HG03103 (cell line): Measurements from ENCODE around the gene SH3PXD2A.

ENCODE experiments used
- ATAC-seq: cut with Tn5 transposase; IDR thresholded peaks from one replicate; pipeline ENCODE4 v1.9.1; 2021; ENCODE audit warnings: low read depth; ENCODE audit not compliant: unreplicated experiment

SH3PXD2A gene

DNA sequence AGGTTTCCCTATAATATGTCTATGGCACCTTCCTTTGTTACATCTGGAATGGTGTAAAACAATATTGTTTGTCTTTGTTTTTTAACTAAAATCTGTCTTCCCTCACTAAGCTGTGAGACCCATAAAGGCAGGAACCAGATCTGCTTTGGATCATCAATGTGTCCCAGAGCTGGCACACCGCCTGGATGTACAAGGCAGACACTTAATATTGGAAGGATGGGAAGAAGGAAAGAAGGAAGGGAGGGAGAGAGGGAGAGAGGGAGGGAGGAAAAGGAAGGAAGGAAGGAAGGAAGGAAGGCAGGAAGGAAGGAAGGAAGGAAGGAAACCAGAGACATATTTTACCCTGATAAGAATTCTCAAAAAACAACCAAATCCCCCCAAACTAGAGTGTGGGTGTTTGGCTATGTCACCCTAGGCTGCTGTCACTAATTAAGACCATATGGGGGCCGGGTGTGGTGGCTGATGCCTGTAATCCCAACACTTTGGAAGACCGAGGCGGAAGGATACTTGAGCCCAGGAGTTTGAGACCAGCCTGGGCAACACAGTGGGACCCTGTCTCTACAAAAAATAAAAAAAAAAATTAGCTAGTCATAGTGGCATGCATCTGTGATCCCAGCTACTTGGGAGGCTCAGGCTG lies 59.6 kb downstream of the SH3PXD2A start:
- ATAC-seq = no peak

DNA sequence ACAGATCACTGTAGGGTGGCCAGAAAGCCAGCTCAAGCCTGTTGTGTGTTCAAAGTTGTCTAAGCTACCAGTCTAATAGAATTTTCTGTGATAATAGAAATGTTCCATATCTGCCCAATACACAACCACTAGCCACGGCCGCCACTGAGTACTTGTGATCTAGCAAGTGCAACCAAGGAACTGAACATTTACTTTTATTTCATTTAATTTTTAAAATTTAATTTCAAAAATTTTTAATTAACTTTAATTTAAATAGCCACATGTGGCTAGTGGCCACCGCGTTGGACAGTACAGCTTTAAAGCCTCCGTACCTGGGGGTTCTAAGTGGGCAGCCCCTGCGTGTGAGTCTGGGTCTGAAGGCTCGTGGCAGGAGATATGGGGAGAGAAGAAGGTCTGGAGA lies 60.4 kb downstream of the SH3PXD2A start:
- no peak for ATAC-seq

DNA sequence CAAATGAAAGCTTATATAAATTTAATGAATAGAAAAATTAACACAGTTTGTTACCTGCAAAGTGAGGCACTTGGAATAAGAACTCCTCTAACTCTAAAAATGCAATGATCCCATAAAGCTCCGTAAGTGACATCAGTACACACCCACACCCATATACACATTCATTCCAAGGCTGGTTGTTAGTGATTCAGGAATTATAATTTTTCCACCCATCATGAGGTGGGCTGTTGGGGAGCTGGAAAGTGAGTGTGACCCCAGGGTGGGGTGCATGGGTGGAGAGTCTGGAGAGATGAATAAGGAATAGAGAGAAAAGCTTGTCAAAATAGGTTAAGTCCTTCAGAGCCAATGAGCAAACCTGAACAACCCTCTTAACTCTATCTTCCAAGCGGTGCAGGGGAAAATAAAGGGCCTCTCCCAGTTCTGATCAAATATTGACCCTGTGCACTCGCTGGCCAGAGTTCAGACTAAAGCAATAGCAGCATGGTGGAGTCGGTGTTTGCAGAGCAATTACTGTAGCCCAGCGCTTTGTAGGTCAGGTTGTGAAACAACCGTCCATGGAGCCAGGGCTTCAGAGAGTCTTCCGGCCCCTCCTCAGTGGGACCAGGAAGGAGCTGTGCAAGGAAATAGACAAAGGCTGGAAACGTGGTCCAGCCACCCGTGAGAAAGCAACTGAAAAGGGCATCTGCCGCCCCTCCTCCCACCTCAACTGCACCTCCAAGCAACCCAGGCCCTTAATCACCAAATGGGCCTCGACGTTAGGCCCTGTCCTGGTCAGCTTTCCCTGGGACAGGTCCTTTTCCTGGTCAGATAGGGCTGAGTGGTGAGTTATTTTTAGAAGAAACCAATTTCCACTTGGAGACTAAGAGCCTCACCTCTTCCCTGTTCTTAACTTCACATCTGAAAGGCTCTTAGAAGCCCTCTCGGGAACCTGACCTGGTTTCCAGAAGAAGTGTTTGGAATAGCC lies 61.2 kb downstream of the SH3PXD2A start:
- ATAC-seq = no peak

GRCh38 chr10:103793429-103793828 lies 61.9 kb downstream of the SH3PXD2A start:
- ATAC-seq = no peak

DNA sequence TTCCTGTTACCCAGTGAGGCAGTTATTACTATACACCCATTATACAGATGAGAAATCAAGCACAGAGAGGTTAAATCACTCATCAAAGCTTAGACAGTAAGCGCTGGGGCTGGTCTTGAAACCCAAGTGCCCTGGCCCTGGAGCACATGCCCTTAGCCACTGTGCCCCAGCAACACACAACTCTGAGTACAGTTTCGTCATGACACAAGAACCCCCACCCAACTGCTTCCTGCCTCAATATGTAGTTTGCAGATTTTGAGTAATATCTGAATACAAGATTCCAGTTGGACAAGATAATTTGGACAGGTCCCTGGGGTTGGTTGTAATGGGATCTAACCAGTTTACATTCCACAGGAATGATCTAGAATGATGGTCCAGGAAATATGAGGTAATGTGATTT lies 62.8 kb downstream of the SH3PXD2A start:
- no peak for ATAC-seq

GRCh38 chr10:103791858-103792257 lies 63.5 kb downstream of the SH3PXD2A start:
- ATAC-seq = no peak

DNA sequence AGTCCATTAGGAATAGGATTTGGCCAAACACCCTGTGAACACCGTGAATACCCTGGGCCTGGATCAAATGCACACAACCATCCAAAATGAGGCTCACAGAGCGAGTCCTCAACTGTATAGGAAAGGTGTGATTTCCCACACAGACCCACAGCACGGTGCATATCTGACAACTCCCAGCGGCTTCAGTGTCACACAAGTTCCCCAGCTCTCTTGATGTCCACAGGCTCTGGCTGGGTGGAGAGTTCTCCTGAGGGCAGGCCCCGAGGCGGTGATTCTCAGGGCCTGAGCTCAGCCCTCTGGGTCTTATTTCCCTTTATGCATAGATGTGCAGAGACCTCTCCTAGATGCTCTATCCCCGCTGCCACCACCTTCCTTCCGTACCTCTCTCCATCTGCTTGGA lies 64.1 kb downstream of the SH3PXD2A start:
- ATAC-seq = no peak

- ATAC-seq = no peak
Measured at GRCh38 chr10:103790580-103790979, 64.8 kb downstream of the SH3PXD2A start.

- no peak for ATAC-seq
Measured at GRCh38 chr10:103789771-103790201, 65.6 kb downstream of the SH3PXD2A start.

DNA sequence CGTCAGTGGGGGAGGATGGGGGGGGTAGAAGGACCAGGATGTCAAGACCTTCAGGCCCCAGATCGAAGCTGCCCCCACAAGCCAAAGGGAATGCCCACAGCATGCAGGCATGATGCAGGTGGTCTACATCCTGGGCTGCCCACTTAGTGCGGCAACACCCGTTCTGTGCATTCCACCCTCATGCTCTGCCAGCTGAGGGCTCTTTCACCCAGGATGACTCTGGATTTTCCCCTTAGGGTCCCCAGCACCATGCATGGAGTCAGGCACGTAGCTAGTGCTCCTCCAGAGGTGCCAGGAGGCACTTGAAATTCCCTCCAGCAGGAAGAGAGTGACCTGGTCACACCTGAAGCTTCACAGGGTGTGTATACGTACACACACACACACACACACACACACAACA lies 66.2 kb downstream of the SH3PXD2A start:
- no peak for ATAC-seq

DNA sequence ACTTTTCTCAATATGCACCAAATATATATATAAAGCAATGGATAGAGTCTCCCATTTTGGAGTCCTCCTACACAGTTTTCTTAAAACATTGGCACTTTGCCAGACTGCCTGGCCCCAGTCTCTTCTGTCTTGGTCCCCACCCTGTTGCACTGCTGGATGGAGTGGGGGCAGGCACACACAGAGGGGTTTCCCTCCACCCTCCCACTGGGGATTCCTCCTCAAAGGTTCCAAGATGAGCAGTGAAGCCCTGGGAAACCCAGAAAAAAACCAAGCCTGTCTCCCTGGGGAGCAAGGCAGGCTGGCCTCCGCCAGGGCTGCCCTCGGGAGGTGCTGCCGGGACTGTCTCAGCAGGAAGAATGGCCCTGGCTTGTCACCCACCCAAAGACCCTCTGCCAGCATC lies 68.0 kb downstream of the SH3PXD2A start:
- ATAC-seq = no peak

DNA sequence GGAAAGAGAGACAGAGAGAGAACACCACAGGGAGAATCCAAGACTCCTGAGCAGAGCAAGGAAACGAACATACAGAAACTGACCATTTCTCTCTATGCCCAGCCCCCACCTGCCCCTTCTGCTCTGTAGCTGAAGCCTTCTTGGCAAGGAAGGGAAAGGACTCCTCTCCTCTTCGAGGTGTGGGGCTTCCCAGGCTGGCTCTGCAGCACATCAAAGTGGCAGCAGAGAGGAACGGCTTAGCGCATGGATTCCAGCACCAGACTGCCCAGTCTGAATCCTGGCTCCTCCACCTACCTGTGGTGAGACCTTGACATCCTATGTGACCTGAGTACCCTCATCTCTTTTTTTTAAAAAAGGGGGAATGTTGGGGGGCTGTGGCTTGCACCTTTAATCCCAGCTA lies 69.4 kb downstream of the SH3PXD2A start:
- no peak for ATAC-seq

DNA sequence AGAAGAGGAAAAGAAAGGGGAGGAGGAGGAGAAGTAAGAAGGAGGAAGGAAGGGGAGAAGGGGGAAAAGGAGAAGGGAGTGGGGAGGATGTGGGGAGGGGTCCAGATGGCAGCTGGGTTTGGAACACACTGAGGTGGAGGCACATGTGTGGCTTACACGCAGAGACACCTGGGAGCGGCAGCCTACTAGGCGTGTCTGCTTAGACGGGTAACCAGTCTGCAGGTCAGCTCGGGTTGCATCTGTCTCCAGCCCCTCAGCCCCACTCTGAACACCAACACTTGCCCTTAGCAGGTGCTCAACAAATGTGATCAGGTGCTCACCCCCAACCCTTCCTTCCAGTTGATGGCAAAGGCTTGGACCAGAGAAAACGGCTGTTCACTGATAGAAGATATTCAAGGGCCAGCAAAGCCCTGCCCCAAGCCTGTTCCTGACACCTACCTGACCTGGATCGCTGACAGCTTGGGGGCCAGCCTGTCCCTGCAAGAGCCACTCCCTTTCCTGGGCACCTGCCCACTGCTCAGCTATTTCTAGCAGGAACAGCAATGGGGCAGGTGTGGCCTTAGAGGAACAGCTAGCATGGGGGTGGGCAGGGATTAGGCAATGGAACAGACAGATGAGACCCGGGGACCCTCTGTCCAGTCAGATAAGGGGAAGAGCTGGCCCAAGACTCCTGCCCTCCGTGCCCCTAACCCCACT lies 70.5 kb downstream of the SH3PXD2A start:
- ATAC-seq = no peak

DNA sequence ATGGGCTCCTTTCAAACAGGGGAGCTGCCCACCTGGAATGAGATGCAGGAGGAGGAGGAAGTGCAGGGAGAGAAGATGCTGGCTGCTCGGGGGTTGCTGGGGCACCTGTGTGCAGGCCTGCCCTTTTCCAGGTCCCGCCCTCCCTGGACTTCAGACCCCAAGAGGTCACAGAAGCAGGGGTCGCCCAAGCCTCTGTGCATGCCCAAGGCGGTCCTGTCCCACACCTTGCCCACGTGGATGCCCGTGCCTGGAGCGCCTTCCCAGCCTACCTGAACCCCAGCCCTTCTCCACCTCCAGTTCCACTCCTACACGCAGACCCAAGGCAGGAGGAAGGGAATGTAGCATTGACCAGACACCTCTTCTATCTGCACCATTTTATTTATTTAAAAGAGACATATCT lies 71.3 kb downstream of the SH3PXD2A start:
- no peak for ATAC-seq

- ATAC-seq = no peak
Measured at GRCh38 chr10:103783681-103784080, 71.7 kb downstream of the SH3PXD2A start.

DNA sequence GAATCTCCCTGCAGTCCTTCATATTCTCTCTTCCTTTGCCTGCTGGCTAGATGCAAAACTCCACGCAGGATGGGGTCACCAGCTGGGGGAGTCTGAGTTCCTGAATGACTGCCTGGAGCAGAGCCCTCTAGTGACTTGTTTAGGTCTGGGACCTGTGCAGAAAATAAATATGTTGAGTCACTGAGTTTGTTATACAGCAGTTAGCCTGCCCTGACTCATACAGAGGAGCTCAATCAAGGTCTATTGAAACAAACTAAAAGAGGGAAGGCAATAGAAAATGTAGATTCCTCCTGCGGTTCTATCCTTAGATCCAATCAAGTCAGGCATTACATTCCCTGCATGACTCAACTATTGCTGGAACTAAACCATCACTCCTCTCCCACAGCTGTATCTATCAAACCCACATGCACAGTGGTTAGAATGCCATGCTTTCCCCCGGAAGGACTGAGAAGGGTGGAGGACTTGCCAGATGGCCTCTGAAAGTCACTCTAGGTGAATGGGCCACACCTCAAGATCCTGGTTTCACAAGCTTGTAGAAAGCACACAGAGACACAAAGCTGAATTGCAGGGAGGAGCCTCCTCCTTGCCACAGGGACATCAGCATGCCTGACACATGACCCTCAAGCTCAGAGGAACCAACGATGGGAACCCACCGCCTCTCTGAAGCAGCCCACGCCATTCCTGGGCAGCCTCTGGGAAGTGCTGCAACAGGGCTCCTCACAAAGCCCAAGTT lies 73.9 kb downstream of the SH3PXD2A start:
- ATAC-seq = no peak

- no peak for ATAC-seq
Measured at GRCh38 chr10:103780242-103781149, 74.9 kb downstream of the SH3PXD2A start.

- no peak for ATAC-seq
Measured at GRCh38 chr10:103778358-103779139, 76.8 kb downstream of the SH3PXD2A start.
